GM12892 (cell line): Measurements from ENCODE around the gene CFAP43. TPM values are rescaled to one million over a fixed set of nuclear protein-coding genes. Genes with fewer than 3 reads are reported as not detected.

Experiments
- DNase-seq: peaks from one replicate; pipeline ENCODE4 v3.0.0; 2011; ENCODE audit not compliant: insufficient read length
- FAIRE-seq: peaks from 2 replicates; lab custom pipeline; 2011; peaks lifted over from hg19 to GRCh38; lab: Jason Lieb, UNC
- POLR2A ChIP-seq: IDR thresholded peaks from 2 replicates; pipeline ENCODE4 v1.6.1; 2011; ENCODE audit warnings: low read depth, low read length, control low read depth
- POLR2AphosphoS5 ChIP-seq: IDR thresholded peaks from 2 replicates; pipeline ENCODE4 v1.6.1; 2011; ENCODE audit warnings: low read depth, low read length, control low read depth
- TAF1 ChIP-seq: IDR thresholded peaks from 2 replicates; pipeline ENCODE4 v1.6.1; 2011; ENCODE audit warnings: low read depth, mild to moderate bottlenecking, control low read depth, low read length, borderline replicate concordance
- polyA plus RNA-seq: library from polyadenylated mRNA; unstranded; fragments of >200 nt; gene quantifications from one replicate; pipeline ENCODE4 v1.2.1, GENCODE V29; 2012; ENCODE audit warnings: missing spikeins, inconsistent platforms; ENCODE audit not compliant: missing spikeins

The CFAP43 gene
- polyA plus RNA-seq: 0.11 TPM

GRCh38 chr10:104231784-104232612 is at the start of gene CFAP43:
CFAP43 (minus strand) TSS chr10:104232364; CDS start chr10:104232246, 118 bp downstream.
- DNase-seq (peak; percentile 96), FAIRE-seq (peak; percentile 100)
- TF ChIP-seq POLR2AphosphoS5 (no peak), TAF1 (no peak), POLR2A (no peak)

GRCh38 chr10:104281694-104282093 is 49.5 kb upstream of the CFAP43 start:
- no peak for TF ChIP-seq POLR2A
- no peak for TF ChIP-seq TAF1
- no peak for TF ChIP-seq POLR2AphosphoS5
- FAIRE-seq (no peak), DNase-seq (no peak)

GRCh38 chr10:104279550-104280259 is 47.5 kb upstream of the CFAP43 start:
- no peak for FAIRE-seq
- no peak for DNase-seq
- no peak for TF ChIP-seq POLR2A
- TF ChIP-seq POLR2AphosphoS5: no peak
- no peak for TF ChIP-seq TAF1

- TF ChIP-seq POLR2A: no peak
- no peak for TF ChIP-seq TAF1
- TF ChIP-seq POLR2AphosphoS5: no peak
- DNase-seq: no peak
- no peak for FAIRE-seq
These were observed 45.6 kb upstream of the CFAP43 start for GRCh38 chr10:104277785-104278184.

GRCh38 chr10:104276192-104276591 is 44.0 kb upstream of the CFAP43 start:
- FAIRE-seq (no peak), DNase-seq (no peak)
- no peak for TF ChIP-seq POLR2A
- no peak for TF ChIP-seq TAF1
- no peak for TF ChIP-seq POLR2AphosphoS5

GRCh38 chr10:104274762-104275721 is 42.9 kb upstream of the CFAP43 start:
- FAIRE-seq (no peak), DNase-seq (peak; percentile 55)
- TF ChIP-seq POLR2A: no peak
- no peak for TF ChIP-seq TAF1
- TF ChIP-seq POLR2AphosphoS5: no peak

- no peak for FAIRE-seq
- TF ChIP-seq TAF1 (no peak), POLR2AphosphoS5 (no peak), POLR2A (no peak)
- no peak for DNase-seq
These were observed 41.9 kb upstream of the CFAP43 start for GRCh38 chr10:104273899-104274575.

GRCh38 chr10:104273286-104273685 is 41.1 kb upstream of the CFAP43 start:
- no peak for FAIRE-seq

GRCh38 chr10:104268713-104269645 is 36.8 kb upstream of the CFAP43 start, which contains the start of gene GSTO2:
GSTO2 (plus strand) TSS chr10:104269184; CDS start chr10:104274916, 5,732 bp downstream.
- TF ChIP-seq POLR2A (peak; percentile 97), TAF1 (peak; percentile 80), POLR2AphosphoS5 (peak; percentile 90)
- DNase-seq: peak; percentile 99
- peak; percentile 97 for FAIRE-seq

More at GRCh38 chr10:104273286-104273685, 41.1 kb upstream of the CFAP43 start:
- TF ChIP-seq TAF1: no peak
- no peak for TF ChIP-seq POLR2AphosphoS5
- TF ChIP-seq POLR2A: no peak
- DNase-seq: no peak
